Urothelium cell line (cell line): ENCODE data around the gene TRIM63.

ENCODE experiments used
- DNase-seq: peaks from one replicate; pipeline ENCODE4 v3.0.0; 2011; ENCODE audit warnings: low spot score, mixed read lengths
- FAIRE-seq: peaks from 2 replicates; lab custom pipeline; 2011; peaks lifted over from hg19 to GRCh38; lab: Jason Lieb, UNC

Gene TRIM63

DNA sequence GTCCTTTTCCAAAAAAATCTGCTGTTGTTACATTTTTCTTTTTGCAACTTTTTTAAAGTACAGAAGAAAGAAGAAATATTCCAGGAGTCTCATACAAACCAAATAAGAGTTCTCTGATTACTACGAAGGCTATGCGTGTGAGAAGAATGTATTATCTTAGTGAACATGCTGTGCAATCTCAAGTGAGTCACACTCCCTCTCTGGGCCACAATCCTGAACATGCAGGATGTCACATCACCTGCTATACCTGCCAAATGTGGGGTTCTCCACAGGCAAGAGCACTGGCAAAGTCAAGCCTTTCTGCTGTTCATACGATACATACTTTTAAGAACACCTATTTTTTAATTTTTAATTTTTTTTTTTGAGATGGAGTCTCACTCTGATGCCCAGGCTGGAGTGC lies 21.7 kb upstream of the TRIM63 start:
- DNase-seq (no peak), FAIRE-seq (no peak)

DNA sequence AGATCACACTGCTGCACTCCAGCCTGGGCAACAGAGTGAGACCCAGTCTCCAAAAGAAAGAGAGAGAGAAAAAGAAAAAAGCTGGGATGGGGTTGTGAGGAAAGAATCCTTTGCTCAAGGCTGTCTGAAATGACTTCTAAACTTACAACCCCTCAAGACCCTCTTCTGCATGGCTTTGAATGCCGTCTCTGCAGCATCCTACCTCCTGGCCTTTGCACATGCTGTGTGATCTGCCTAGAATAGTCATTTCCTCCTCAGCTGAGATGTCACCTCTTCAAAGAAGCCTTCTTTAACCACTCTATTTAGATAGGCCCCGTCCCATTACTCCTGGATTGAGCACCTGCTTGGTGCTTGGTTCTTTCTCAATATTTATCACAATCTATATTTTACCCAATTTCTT lies 17.4 kb upstream of the TRIM63 start:
- DNase-seq = no peak
- no peak for FAIRE-seq

DNA sequence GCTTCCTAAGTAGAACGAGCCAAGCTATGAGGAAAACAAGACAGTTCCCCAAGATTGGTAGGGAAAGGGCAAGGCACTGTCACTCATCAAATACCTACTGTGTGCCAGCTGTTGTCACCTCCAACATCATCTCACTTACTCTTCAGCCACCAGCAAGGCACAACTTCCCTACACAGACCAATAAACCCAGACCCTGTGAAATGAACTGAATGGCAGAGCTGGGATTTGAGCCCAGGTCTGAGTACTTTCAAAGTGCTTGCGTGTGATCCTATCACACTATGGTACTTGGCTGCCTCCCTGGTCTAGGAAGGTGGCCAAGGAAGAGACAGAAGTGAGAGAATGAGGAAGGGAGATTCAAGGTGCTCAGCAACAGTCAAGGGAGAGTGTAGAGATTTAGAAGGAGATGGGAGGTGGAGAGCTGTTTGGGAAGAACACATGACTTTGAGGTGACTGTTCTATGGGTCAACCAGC lies 16.7 kb upstream of the TRIM63 start:
- DNase-seq = no peak
- no peak for FAIRE-seq

DNA sequence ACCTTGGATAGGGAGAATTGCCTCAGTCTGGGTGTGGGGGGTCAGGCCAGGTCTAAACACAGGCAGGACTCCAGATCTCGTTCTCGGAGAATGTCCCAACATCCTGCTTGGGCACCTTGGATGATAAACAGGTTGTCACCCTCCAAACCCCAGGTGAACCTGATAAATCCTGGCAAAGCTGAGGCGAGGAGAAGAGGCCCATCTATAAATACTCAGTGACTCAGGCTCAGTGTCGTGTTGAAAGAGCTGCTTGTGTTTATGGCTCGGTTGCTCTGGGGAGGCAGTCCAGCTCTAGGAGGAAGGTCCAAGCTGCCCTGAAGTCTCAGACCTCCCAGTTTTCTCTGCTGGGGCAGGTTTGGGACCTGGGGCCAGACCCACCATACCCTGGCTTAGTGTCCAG lies 15.8 kb upstream of the TRIM63 start:
- DNase-seq (no peak), FAIRE-seq (no peak)

DNA sequence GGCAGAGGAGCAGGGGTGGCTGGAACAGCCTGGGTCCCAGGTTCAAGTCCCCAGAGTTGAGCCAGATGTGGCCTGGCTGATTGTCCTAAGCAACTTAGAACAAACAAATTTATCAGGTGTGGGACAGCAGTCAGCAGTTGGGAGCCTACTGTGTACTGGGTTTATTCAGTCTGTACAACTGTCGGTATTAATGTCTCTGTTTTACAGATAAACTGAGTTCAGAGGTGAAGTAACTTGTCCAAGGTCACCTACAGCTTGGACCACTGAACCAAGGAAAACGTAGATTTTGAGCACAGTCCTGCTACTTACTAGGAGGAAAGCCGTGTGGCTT lies 14.6 kb upstream of the TRIM63 start:
- FAIRE-seq = no peak
- DNase-seq = no peak

DNA sequence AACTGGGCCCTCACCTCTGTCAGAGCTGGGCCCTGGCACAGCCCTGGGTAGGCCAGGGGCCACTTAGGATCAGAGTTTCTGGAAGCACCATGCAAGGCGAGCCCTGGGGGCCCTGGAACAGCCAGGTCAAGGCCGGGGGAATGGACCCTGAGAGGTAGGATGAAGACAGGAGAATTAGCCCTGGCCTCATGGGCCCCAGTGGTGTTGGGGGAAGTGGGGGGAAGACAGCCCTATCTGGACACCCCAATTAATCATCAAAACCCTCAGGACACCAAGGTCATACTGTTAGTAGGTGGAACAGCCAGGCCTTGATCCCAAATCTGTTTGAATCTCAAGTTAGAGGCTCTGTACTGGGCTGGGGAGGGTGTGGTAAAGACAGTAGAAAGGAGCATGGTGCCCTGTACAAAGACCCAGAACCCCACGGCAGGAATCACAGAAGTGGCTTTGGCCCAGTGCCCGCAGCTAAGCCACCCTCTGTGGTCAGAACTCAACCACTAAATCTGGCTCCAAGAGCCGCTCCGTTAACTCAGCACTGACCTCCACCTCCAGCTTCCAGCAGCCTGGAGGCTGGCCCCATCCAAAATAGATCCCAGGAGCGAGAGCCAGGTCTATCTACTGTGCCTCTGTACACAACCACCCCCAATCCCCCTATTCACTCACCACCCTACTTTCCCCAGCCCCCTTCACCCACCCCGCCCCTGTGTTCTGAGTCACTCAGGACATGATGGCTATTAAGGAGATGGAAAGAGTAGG lies 14.0 kb upstream of the TRIM63 start:
- DNase-seq (no peak), FAIRE-seq (no peak)

DNA sequence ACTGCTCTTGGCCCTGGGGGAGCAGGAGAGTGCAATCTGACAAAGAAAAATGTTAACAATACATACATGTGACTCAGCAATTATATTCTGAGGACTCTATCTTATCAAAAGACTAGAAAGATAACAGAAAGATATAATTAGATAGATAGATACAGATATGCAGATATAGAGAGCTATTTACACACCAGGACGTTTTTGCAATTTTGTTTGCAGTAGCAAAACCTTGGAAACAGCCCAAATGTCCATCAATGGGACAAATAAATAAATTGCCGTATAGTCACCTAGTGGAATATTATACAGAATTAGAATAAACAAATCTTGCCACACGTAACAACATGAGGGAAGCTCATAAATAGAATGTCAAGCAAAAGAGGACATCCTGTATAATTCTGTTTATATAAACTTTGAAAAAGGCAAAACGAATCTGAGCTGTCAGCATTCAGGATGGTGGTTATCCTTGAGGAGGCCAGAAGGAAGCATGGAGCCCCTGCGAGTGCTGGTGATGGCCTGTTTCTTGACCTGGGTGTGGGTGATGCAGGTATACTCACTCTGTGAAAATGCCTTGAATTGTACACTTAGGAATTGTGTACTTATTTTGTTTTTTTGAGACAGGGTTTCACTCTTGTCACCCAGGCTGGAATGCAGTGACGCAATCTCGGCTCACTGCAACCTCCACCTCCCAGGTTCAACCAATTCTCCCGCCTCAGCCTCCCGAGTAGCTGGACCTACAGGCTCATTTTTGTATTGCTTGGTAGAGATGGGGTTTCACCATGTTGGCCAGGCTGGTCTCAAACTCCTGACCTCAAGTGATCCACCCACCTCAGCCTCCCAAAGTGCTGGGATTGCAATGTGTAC lies 12.8 kb upstream of the TRIM63 start:
- no peak for DNase-seq
- FAIRE-seq = no peak

DNA sequence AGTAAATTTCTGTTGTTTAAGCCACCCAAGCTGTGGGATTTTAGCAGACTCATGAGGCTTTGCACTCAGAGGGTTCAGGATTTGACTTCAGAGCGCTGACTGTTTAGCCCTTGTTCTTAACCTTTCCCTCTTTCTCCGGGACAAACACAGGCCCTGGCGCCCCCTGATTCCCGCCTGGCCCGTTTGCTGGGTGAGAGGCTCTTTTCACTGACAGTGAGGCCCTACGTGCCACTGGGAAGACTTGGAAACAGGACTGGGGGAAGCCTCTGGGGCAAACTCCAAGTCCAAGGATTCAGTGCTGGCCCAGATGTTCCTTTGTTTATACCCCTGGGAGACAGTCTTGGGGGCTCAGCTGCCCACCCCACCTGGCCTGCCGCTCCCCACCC lies 11.7 kb upstream of the TRIM63 start:
- FAIRE-seq (no peak), DNase-seq (no peak)

DNA sequence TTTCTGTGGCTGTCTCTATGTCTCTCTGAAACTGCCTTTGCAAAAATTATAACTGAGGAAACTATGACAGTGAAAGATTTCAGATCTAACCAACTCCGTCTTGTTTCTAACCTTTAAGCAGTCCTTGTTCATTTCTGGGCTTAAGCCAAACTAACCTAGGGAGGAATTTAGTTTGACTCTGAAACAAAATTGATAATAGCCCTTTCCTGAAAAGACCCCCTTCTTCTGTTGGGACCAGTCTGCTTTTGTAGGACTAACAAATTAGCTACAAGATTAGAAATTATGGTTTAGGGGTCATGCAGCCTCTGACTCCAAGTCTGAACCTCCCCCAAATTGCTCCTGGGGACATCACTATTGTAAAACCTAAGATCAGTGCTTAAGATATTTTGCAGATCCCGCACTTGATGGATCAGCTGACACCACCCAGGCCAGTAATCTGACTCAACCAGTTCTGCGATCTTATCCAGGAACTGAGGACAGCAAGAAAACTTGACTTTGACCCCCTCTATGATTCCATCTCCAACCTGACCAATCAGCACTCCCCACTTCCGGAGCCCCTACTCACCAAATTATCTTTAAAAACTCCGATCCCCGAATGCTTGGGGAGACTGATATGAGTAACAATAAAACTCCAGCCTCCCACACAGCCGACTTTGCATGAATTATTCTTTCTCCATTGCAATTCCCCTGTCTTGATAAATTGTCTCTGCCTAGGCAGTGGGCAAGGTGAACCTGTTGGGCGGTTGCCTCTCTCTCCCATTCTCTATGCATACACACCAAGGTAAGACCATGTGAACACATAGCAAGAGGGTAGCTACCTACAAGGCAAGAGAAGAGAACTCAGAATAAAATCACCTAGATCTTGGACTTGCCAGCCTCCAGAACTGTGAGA lies 11.1 kb upstream of the TRIM63 start:
- DNase-seq = no peak

DNA sequence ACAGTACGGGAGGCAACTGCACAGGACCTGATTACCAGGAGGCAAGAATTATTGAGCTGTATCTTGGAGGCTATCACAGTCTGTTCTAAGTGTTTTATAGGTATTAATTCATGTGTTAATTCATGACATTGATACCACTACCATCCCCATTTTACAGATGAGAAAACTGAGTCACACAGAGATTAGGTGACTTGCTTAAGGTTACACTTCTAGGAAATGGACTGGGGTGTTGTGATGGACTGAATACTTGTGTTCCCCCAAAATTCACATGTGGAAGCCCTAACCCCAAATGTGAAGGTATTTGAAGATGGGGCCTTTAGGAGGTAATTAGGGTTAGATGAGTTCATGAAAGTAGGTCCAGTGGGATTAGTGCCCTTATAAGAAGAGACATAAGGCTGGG lies 10.1 kb upstream of the TRIM63 start:
- no peak for FAIRE-seq
- no peak for DNase-seq

More for the DNA sequence above, 11.1 kb upstream of the TRIM63 start:
- FAIRE-seq = no peak

DNA sequence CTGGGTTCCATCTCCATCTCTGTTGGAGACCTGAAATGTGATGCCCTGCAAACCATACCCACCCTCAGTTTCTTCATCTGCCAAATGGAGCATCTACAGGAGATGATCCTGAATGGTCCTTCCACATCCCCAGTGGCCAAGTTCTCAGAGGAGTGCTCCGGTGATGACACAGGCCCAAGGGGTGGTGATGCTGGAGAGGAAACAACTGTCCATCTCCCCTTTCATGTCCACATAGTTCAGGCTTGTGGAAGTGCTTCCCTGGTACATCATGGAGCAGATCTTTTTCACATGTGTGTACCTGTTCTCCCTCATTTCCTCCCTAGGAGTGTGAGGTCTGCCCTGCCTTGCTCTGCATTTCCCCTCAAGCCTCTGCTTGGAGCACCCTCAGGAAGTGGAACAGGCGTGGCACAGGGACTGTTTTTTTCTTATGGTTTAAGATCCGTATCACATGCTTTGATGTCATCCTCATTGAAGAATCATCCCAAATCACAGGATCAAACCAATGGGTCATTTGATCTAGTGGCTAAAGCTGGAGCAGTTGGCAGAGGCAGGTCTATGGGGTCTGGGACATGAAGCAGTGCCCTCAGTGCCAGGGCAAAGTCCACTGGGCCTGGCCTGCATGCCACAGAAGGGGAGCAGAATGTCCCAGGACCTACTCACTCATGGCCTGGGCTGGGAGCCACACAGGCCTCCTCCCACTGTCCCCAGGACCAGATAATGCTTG lies 8.2 kb upstream of the TRIM63 start:
- DNase-seq (no peak), FAIRE-seq (no peak)

DNA sequence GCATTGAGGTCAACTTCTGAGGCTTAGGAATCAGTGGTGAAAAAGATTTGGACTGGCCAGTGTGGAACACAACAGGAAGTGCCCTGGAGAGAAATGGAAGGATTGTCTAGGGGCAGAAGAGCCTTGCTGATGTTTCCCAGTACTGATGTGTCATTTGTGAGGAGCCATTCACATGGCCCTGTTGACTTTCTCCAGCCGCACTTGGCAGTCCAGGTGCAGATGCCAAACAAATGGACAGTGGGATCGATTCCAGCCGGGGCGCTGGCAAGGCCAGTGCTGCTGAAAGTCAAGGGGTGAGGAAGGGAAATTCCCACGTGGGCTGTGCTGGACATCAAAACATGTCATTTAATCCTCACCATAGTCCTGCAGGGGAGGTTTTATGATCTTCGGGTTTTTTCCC lies 4.9 kb upstream of the TRIM63 start:
- DNase-seq (no peak), FAIRE-seq (peak; percentile 46)

DNA sequence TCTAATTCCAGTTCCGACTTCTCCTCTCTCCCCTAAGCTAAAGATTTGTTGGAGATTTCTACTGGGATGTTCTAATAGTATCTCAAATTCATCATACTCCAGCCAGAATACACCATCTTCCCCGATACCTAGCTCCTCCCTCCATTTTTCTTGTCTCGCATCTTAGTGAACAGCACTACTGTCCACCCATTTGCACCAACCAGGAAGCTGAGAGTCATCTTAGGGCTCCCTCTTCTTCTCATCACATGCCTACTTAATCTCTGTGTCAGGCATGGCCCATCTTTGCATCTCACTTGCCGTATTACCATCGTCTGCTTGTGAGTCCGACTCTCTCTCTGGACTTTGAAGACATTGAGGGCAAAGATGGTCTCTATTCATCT lies 3.5 kb upstream of the TRIM63 start:
- FAIRE-seq (no peak), DNase-seq (no peak)

DNA sequence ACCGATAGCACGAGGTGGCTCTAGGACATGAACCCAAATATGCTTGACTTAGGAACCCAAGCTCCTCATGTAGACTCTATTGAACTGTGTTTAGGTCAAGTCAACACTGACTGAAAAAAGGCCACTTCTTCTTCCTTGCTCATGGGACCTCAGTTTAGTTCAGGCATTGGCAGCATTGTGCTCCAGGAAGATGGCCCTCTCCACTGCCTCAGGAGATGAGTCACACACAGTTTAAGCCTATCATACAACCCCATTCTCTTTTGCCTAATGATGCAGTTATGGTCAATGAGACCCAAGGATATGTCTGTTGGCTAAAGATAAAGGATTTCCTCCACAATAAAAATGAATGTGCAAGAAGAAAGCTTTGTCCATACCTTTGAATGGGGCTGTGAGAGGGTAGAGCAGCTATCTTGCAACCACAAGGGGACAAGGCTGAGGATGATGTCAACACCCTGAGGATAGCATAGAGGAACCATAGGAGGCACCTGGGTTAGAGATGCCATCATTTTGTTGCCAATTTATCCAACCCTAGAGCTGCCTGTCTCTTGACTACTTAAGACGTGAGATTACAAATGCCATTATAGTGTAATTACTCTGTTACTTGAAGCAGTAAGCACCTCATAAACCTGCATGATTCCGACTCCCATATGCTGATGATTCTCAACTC lies 3.0 kb upstream of the TRIM63 start:
- no peak for FAIRE-seq
- no peak for DNase-seq

DNA sequence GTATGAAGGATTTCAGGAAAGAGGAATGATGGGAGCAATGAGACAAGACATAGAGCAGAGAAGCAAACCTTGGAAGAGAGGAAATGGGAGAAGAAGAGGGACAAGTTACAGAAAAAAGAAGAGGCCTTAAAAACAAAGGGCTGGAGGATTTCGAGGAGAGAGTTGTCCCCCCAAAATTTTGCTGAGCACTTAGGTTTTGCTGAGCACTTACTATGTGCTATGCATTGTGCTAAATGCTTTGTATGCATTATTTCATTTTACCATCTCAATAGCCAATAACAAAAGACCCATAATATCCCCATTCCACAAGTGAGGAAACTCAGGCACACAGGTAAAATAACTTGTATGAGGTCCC lies 2.5 kb upstream of the TRIM63 start:
- no peak for DNase-seq
- no peak for FAIRE-seq

DNA sequence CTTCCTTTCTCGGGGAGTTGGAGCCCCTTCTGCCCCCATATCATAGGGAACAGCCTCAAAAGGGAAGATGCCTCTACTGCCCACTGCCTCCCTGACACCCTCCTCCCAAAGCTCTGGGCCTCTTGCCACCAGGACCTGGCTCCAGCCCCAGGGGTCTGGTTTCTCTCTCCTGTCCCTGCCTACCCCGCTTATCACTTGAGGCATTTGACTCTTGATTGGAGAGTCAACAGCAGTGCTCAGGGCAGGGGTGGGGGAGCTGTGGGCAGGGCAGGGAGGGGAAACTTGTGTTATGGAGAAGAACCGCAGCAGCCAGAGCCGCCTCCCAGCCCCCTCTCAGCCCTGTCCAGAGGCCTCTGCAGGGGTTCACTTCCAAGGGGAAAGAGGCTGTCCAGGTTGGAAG lies 573 bp downstream of the TRIM63 start:
- DNase-seq (no peak), FAIRE-seq (no peak)

DNA sequence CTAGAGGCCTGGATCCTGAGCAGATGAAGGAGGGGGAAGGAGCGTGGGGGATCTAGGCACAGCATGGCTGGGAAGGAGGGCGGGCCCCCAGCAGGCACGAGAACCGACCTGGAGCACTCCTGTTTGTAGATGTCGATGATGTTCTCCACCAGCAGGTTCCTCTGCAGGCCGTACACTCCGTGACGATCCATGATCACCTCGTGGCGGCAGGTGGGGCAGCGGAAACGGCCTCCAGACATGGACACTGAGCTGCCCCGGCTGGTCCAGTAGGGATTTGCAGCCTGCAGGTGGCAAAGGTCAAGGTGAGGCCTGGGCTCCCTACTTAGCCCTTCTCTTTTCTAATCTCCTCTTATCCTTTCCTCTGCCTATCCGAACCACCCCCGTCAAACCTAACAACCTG lies 1.3 kb downstream of the TRIM63 start:
- DNase-seq (no peak), FAIRE-seq (no peak)

DNA sequence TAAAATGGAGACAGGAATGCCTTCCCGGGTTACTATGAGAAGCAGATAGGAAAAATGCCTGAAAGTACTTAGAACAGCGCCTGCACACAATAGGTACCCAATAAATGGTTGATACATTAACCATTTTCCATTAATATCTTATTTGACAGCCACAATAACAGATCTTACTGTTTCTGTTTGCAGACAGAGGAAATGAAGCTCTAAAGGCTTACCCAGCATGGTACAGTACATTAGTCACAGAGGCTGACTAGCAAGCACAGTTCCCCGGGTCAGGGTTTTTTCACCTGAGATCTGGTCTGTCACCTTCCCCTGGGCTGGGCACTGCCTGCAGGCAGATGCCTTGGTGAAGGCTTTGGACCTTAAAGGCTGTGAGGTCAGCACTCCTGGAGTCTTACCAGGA lies 2.9 kb downstream of the TRIM63 start:
- DNase-seq (no peak), FAIRE-seq (no peak)

DNA sequence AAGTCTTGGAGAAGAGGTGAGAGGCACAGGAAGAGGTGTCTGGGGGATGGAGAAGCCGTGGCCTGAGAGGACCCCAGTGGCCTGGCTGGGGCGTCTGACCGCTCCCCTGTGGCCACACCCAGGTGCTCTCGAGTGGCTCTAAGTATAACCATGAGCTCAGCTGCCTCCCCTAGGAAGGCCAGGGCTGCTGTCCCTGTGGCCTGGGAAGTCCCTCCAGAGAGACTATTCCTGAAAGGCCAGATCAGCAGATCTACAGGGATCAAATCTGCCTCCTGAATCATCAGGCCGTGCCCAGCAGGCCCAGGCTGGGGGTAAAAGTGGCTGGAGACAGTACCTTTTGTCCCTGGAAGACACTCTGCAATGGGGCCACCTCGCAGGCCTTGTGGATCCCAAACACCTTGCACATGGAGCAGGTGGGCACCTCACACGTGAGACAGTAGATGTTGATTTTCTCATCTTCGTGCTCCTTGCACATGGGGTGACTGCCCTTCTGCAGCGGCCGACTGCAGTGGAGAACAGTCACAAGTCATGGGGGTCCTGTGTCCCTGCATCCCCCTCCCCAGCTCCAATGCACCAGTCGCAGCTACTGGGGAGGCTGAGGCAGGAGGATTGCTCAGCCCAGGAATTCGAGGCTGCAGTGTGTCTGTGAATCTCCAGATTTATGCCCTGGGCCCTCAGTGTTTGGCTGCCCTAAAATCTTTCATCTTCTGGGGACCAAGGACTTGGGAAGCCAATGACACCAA lies 6.4 kb downstream of the TRIM63 start:
- no peak for DNase-seq
- no peak for FAIRE-seq

DNA sequence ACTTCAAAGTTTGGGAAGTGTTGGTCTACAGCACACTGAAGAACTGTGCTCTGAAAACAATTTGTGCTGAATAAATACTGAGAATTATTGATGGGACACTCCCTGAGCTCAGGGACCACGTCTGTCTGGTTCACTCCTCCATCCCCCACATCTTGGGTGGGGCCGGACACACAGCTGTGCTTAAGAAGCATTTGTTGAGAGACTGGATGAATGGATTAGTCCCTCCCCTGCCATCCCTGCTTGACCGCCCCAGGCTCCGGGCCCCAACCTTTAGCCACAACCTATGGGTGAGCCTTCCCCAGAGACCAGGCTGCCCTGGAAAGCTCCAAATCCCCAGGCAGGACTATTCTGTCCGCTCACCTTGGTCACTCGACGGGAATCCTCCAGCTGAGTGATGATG lies 7.5 kb downstream of the TRIM63 start:
- DNase-seq = no peak
- no peak for FAIRE-seq
